ENCODE data around the gene ZNF766.

GRCh38 chr19:52345162-52345561 lies 75.8 kb downstream of the ZNF766 start:
- TF ChIP-seq POLR2AphosphoS5 (IDR thresholded peaks at IDR 0.05; ENCODE audit: borderline replicate concordance, low read depth, low read length): no peak
- TF ChIP-seq EZH2 (IDR thresholded peaks at IDR 0.05): no peak
- no peak for TF ChIP-seq FOXP2 (optimal IDR thresholded peaks at IDR 0.05; ENCODE audit: control extremely low read depth, extremely low read length, insufficient read depth)

All from SK-N-MC (cell line).